Activated T-helper 1 cell treated with anti-CD3 and anti-CD28 coated beads, Interleukin-12 subunit alpha, Interleukin-12 subunit beta, Interleukin-2, Interleukin-4 antibody, amounts not matched to agents 30 ng/mL and 10 ng/mL and 1 ng/mL, durations not matched to agents 14 hours and 24 hours and 36 hours (primary cell): ENCODE results near the gene MED14. TPM values are rescaled to one million over a fixed set of nuclear protein-coding genes. Genes with fewer than 3 reads are reported as not detected.

Experiments
- DNase-seq: peaks from one replicate; pipeline ENCODE4 v3.0.0; 2021; ENCODE audit warnings: low spot score
- H3K27ac Mint-ChIP-seq: one replicate; pipeline ENCODE4 v1.8.0; 2021; ENCODE audit warnings: mild to moderate bottlenecking, mixed read lengths
- H3K27me3 Mint-ChIP-seq: one replicate; pipeline ENCODE4 v1.8.0; 2022; ENCODE audit warnings: mild to moderate bottlenecking, moderate library complexity, mixed read lengths; ENCODE audit not compliant: insufficient read depth
- H3K36me3 Mint-ChIP-seq: one replicate; pipeline ENCODE4 v1.8.0; 2021; ENCODE audit warnings: low read depth, mixed read lengths
- H3K4me1 Mint-ChIP-seq: one replicate; pipeline ENCODE4 v1.8.0; 2021; ENCODE audit warnings: low read depth, mixed read lengths
- H3K4me3 Mint-ChIP-seq: one replicate; pipeline ENCODE4 v1.8.0; 2021; ENCODE audit warnings: mild to moderate bottlenecking, moderate library complexity, mixed read lengths
- H3K9me3 Mint-ChIP-seq: one replicate; pipeline ENCODE4 v1.8.0; 2021; ENCODE audit warnings: mixed read lengths
- intact Hi-C: fragments of 100-400 bp; cut with micrococcal nuclease; formaldehyde crosslinking; loops from one replicate; pipeline ENCODE4 v1.15.1; 2024
- total RNA-seq: library from RNA; stranded (reverse); gene quantifications from 2 replicates; pipeline ENCODE4 v1.2.3, GENCODE V29; 2022

The MED14 gene
- total RNA-seq, 1 donor from 2014 or later, result 36.4 TPM

DNA sequence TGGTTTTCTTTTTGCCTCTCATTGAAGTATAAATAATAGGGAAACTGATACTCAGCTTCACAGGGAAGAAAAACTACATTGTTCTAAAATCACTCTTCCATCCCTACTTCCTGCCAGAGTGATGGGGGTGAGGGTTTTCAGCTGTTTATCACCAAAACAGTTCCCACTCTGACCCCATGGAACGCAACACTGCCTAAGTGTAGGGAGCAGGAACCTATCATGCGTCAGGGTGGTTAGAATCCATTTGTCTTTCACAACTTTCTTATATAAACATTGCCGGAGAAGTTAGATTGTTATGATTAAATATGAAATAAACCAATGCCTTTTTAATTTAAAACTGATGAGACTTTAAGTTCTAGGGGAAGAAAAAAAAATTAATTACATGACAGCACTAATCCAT, 128.0 kb downstream of the MED14 start:
- no peak overlapping the region for H3K4me3 Mint-ChIP-seq
- H3K9me3 Mint-ChIP-seq, result no peaks in the 10 kb centered on the region
- intact Hi-C loops, result no loop called here
- H3K27me3 Mint-ChIP-seq, result no peaks in the 10 kb centered on the region
- H3K27ac Mint-ChIP-seq, result no peak overlapping the region
- no peak for DNase-seq
- no peaks in the 10 kb centered on the region for H3K4me1 Mint-ChIP-seq
- H3K36me3 Mint-ChIP-seq, result peaks cover 9% of the 10 kb centered on the region

DNA sequence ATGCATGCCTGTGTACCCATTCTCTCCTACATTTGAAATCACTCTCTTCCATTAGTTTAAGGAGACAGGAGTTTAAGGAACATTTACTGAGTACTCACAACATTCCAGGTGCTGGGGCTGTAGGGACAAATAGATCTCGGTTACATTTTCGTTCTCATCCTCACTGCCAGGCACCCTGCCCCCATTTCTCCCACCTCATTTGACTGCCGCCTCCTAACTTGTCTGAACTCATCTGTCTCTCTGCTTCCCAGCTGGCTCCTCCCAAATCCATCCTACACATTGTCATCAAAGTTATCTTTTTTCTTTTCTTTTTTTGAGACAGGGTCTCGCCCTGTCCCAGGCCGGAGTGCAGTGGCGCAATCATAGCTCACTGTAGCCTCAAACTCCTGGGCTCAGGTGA, 131.9 kb downstream of the MED14 start:
- H3K27me3 Mint-ChIP-seq, result no peaks in the 10 kb centered on the region
- H3K4me3 Mint-ChIP-seq, result no peak overlapping the region
- peaks cover 29% of the 10 kb centered on the region for H3K36me3 Mint-ChIP-seq
- no peaks in the 10 kb centered on the region for H3K4me1 Mint-ChIP-seq
- DNase-seq, result no peak
- H3K9me3 Mint-ChIP-seq, result no peaks in the 10 kb centered on the region
- intact Hi-C loops, result no loop called here
- H3K27ac Mint-ChIP-seq, result no peak overlapping the region

Other genes with a start within 250 kb of the MED14 start
- 65.4 and 67.1 TPM in 2 replicates for gene ATP6AP2, start 154.6 kb downstream of the MED14 start, total RNA-seq
- gene MPC1L, start 112.1 kb downstream of the MED14 start, total RNA-seq, result not detected in 2 replicates
- 15.7 and 16.9 TPM in 2 replicates for gene CXorf38, start 88.0 kb downstream of the MED14 start, total RNA-seq